DMS153 (cell line): Measurements from ENCODE around the gene AP2M1.
"Not testable (repeated sequence)": the region's sequence is repeated elsewhere in the genome, so short reads cannot be mapped to it uniquely, and the experiment has no call there.

ENCODE experiments used
- DNase-seq: peaks from one replicate; lab custom pipeline; 2025; lab: John Stamatoyannopoulos, UW

AP2M1 gene

GRCh38 chr3:184174646-184175492, at the start of gene AP2M1:
AP2M1 (plus strand) TSS chr3:184174855; CDS start chr3:184176994, 2,139 bp downstream.
- peak; percentile 99 for DNase-seq

- no peak for DNase-seq
These were observed 48.6 kb upstream of the AP2M1 start for GRCh38 chr3:184126006-184126405.

GRCh38 chr3:184129012-184129411, 45.6 kb upstream of the AP2M1 start:
- DNase-seq: peak; percentile 6

- no peak for DNase-seq
These were observed 41.7 kb upstream of the AP2M1 start for GRCh38 chr3:184132945-184133344.

GRCh38 chr3:184133840-184134745, 40.6 kb upstream of the AP2M1 start:
- peak; percentile 65 for DNase-seq

DNA sequence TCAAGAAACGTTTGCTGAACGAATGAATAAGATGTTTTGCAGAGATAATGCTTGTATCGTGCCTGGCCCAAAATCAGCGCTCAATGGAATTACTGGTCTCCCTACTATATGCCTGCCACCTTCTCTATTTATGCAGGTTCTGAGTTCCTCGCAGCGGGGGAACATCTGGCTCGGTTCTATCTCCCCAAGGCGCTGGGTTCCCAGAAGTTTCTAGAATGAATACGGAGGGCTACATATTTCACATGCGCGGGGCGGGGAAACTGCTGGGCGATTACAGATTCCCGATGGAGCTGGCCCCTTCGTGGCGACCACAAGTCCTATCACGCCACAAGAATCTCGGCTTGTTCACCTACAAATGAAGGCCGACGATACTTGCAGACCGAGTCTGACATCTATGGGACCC, 39.9 kb upstream of the AP2M1 start:
- DNase-seq: no peak

DNA sequence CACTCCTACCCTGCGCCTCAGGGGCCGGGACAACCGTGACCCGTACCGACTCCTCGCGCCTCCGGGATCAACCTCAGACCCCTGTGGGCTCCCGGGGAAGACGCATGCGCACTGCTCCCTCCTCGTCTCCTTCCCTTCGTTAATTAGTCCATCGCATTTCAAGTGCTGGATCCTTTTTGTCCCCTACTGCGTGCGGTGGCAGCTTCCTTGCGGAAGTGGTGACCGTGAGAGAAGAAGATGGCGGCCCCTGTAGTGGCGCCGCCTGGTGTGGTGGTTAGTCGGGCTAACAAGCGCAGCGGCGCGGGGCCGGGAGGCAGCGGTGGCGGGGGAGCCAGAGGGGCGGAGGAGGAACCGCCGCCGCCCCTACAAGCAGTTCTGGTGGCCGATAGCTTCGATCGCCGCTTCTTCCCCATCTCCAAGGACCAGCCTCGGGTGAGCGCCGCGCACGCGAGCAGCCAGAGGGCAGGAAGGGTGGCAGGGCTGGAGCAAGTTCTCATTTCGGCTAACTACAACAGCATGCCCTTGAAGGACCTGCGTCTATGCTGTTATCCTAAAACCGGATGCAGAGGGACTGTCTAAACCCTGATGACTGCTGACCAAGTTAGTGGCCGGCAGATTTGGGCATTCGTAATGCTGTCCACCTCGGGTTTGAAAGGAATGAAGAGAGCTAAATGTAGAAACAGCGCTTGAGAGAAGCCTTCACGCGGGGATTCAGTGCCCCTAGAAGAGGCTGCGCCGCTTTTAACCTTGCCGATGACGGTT, 39.3 kb upstream of the AP2M1 start, which contains the start of gene EIF2B5:
TSS of gene EIF2B5 (plus strand) at position 210 of the 762 bp plus-strand sequence. CDS start at position 238, 28 bp downstream.
- peak; percentile 92 for DNase-seq

DNA sequence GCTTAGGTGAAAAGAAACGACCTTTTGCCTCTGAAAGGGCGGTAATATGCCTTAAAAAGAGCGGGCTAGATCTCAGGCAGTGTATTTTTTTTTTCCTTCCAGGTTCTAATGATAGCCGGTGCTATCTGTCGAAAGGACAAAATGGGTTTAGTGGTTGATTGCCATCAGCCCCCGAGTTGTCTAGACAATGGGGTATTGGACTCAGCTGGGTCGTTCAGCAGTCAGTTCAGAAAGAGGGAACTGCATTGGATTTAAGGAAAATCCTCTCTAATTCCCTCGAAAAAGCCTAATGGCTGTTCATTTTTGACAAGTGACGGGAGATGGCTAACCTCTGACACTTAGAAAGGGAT, 38.8 kb upstream of the AP2M1 start:
- DNase-seq: no peak

DNA sequence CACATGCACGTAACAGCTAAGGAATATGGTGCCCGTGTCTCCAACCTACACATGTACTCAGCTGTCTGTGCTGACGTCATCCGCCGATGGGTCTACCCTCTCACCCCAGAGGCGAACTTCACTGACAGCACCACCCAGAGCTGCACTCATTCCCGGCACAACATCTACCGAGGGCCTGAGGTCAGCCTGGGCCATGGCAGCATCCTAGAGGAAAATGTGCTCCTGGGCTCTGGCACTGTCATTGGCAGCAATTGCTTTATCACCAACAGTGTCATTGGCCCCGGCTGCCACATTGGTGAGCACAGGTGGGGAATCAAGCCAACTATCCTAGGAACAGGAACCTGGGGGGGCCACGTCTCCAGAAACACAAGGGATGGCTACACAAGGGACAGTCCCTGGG, 34.2 kb upstream of the AP2M1 start:
- no peak for DNase-seq

- DNase-seq: no peak
These were observed 32.5 kb upstream of the AP2M1 start for GRCh38 chr3:184142199-184142598.

DNA sequence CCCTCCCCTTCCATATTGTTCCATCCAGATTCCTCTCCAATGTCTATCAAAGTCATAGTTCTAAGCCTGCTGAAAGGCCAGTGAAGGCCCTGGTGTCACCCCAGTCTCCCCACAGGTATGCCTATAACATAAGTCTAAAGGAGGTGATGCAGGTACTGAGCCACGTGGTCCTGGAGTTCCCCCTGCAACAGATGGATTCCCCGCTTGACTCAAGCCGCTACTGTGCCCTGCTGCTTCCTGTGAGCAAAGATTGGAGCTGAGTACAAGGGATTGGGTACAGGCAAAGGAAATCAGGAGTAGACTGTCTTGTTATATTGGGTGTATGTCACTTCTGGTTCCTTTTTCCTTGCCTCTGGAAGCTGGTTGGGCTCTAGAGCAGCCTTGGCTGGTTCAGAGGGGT, 31.3 kb upstream of the AP2M1 start:
- DNase-seq: no peak

- DNase-seq: no peak
These were observed 30.1 kb upstream of the AP2M1 start for GRCh38 chr3:184144505-184144904.

DNA sequence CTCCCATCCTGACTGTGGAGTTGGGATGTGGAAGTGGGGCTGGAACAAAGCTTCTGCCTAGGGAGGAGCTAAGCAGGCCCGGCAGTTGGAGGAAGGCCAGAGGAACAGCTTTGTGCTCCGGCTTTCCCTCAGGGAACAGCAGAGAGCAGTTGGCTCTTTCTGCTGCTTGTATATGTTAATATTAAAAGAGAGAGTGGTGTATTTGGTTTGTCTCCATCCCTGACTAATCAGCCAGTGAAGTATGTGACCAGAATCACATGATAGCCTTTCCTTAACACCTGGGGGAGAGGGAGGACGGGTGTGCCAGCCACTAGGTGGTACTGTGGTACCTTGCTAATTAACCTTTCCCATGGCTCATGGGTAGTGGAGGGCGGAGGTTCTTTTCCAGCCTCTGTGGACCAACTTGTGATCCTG, 29.5 kb upstream of the AP2M1 start:
- peak; percentile 56 for DNase-seq

- no peak for DNase-seq
These were observed 28.8 kb upstream of the AP2M1 start for GRCh38 chr3:184145751-184146270.

DNA sequence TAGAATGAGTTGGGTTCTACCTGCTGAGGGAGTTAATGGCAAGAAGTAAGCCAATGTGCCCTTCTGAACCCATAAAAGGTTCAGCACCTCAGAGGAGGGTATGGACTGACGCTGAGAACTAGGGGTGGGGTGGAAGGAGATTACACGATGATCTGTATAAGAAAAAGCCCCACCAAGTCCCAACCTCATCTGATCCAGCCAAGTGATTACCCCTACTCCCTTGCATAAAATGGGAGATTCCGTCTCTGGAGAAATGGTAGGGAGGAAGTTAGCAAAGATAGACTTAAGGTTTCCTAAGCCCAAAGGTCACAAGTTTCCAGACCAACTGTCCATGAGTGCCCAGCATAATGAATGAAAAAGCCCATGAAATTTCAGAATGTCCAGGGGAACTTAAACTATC, 26.6 kb upstream of the AP2M1 start:
- no peak for DNase-seq

GRCh38 chr3:184149123-184149522, 25.5 kb upstream of the AP2M1 start:
- no peak for DNase-seq

GRCh38 chr3:184149770-184150169, 24.9 kb upstream of the AP2M1 start:
- not testable (repeated sequence) for DNase-seq

- peak; percentile 46 for DNase-seq
These were observed 19.6 kb upstream of the AP2M1 start, which contains the start of gene DVL3 for GRCh38 chr3:184154885-184155643. DVL3 (plus strand) TSS chr3:184155377; CDS start chr3:184155636, 259 bp downstream.

- no peak for DNase-seq
These were observed 18.8 kb upstream of the AP2M1 start for GRCh38 chr3:184155644-184156521.

DNA sequence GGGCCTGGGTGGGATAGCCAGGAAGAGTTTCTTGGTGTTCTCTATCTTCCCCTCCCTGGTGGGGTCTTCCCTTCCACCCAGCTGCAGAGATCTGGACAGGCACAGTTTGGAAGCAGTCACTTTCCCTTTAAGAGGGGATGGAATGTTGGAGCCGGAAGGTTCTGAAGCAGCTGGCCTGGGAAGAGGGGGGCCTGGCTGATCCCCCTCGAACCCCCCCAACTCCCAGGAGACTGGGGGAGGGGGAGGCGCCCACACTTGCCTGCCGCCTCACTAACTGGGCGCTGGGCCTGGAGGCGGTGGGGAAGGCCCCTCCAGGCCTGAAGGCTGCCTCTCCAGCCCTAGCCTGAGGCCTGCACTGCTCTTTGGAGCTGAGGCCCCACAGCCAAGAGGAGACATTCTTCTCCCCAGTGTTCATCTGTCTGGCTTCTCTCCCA, 18.1 kb upstream of the AP2M1 start:
- peak; percentile 10 for DNase-seq
